ENCODE results near the gene DYSF. TPM values are rescaled to one million over a fixed set of nuclear protein-coding genes. Genes with fewer than 3 reads are reported as not detected.

Gene DYSF
- total RNA-seq, 4 donors from 2014 or later: 0.93 to 3.2 (median 2.8) TPM

GRCh38 chr2:71577209-71577608, 123.8 kb downstream of the DYSF start:
- no peak for DNase-seq (ENCODE audit: low spot score in 2 of 2)
- no peak overlapping the region for H3K4me3 ChIP-seq (ENCODE audit: low read depth, poor library complexity, severe bottlenecking)
- WGBS, 2 donors: 94 to 97% methylated on average over 3 of the region's 3 CpGs
- intact Hi-C loops (cut with DNase I; ENCODE audit: low total_unique reads): no loop called here
- TF ChIP-seq POLR2A (IDR thresholded peaks at IDR 0.05) (no peak), CTCF (IDR thresholded peaks at IDR 0.05) (peak in 1 of 3 donors; percentile 9)

GRCh38 chr2:71578767-71579342, 125.5 kb downstream of the DYSF start:
- H3K4me3 ChIP-seq (ENCODE audit: low read depth, poor library complexity, severe bottlenecking): no peak overlapping the region
- 58 to 59% methylated on average over 20 of the region's 20 CpGs for WGBS, 2 donors
- intact Hi-C loops (cut with DNase I; ENCODE audit: low total_unique reads): no loop called here
- TF ChIP-seq CTCF (IDR thresholded peaks at IDR 0.05) (no peak), POLR2A (IDR thresholded peaks at IDR 0.05) (no peak)
- DNase-seq (ENCODE audit: low spot score in 2 of 2): peak; percentile 49 to 93

- TF ChIP-seq CTCF (IDR thresholded peaks at IDR 0.05) (no peak), POLR2A (IDR thresholded peaks at IDR 0.05) (no peak)
- DNase-seq (ENCODE audit: low spot score in 2 of 2): no peak
- 40 to 47% methylated on average over 10 of the region's 10 CpGs for WGBS, 2 donors
- H3K4me3 ChIP-seq (ENCODE audit: low read depth, poor library complexity, severe bottlenecking): no peak overlapping the region
- intact Hi-C loops (cut with DNase I; ENCODE audit: low total_unique reads): no loop called here
These were observed 127.7 kb downstream of the DYSF start for GRCh38 chr2:71581026-71581425.

- intact Hi-C loops (cut with DNase I; ENCODE audit: low total_unique reads): no loop called here
- TF ChIP-seq POLR2A (IDR thresholded peaks at IDR 0.05): no peak
- WGBS, 2 donors: 92 to 93% methylated on average over 6 to 7 of the region's 7 CpGs
- no peak for DNase-seq (ENCODE audit: low spot score in 2 of 2)
- H3K4me3 ChIP-seq (ENCODE audit: low read depth, poor library complexity, severe bottlenecking): no peak overlapping the region
These were observed 130.5 kb downstream of the DYSF start for GRCh38 chr2:71583876-71584275.

- 70 to 74% methylated on average over 7 to 8 of the region's 8 CpGs for WGBS, 2 donors
- TF ChIP-seq CTCF (IDR thresholded peaks at IDR 0.05): no peak
- no peak for TF ChIP-seq POLR2A (IDR thresholded peaks at IDR 0.05)
- no peak for DNase-seq (ENCODE audit: low spot score in 2 of 2)
- intact Hi-C loops (cut with DNase I; ENCODE audit: low total_unique reads): no loop called here
- no peak overlapping the region for H3K4me3 ChIP-seq (ENCODE audit: low read depth, poor library complexity, severe bottlenecking)
These were observed 133.1 kb downstream of the DYSF start for GRCh38 chr2:71586471-71586870.

- WGBS, 2 donors: 95% methylated on average over 4 of the region's 4 CpGs
- H3K4me3 ChIP-seq (ENCODE audit: low read depth, poor library complexity, severe bottlenecking): no peak overlapping the region
- no peak for DNase-seq (ENCODE audit: low spot score in 2 of 2)
- intact Hi-C loops (cut with DNase I; ENCODE audit: low total_unique reads): no loop called here
- TF ChIP-seq POLR2A (IDR thresholded peaks at IDR 0.05): no peak
- no peak for TF ChIP-seq CTCF (IDR thresholded peaks at IDR 0.05)
These were observed 134.2 kb downstream of the DYSF start for GRCh38 chr2:71587509-71588073.

All from lower leg skin (tissue), 4 donors.